ENCODE measurements around the gene NAIF1. TPM values are rescaled to one million over a fixed set of nuclear protein-coding genes. Genes with fewer than 3 reads are reported as not detected.
A peak's percentile ranks its signal among the peaks of the same experiment; 100 is the strongest.

Gene NAIF1
- total and polyA plus RNA-seq, 10 of the 15 experiments (the other 5 are each of a cell fraction or from before 2014, with no cell fraction given) = 2.4 to 14.2 (median 7.1) TPM

GRCh38 chr9:128094166-128094949, 27.2 kb upstream of the NAIF1 start (continued):
- TF ChIP-seq REST (IDR thresholded peaks at IDR 0.05; ENCODE audit: low read depth, low read length) (no peak), SRF (IDR thresholded peaks at IDR 0.05; ENCODE audit: low read depth in 2 of 2, low read length in 2 of 2) (no peak), TAF1 (IDR thresholded peaks at IDR 0.05; ENCODE audit: borderline replicate concordance, low read depth, low read length) (no peak), BRCA1 (IDR thresholded peaks at IDR 0.05; ENCODE audit: low read depth, low read length) (no peak), CBX5 (IDR thresholded peaks at IDR 0.05; ENCODE audit: low read depth) (no peak), ZNF274 (IDR thresholded peaks at IDR 0.05; ENCODE audit: insufficient read depth, insufficient read length) (no peak), STAT3 (IDR thresholded peaks at IDR 0.05; ENCODE audit: low read depth, low read length) (no peak), MXI1 (IDR thresholded peaks at IDR 0.05; ENCODE audit: low read depth, low read length) (peak; percentile 61), CHD1 (IDR thresholded peaks at IDR 0.05; ENCODE audit: low read depth, low read length) (no peak), CTCF (IDR thresholded peaks at IDR 0.05 in 2 of 3, conservative IDR thresholded peaks at IDR 0.05 in 1 of 3; ENCODE audit: control insufficient read depth in 2 of 3, extremely low read depth in 1 of 3, insufficient read depth in 1 of 3, low read depth in 3 of 3, low read length in 3 of 3) (no peak), DPF2 (IDR thresholded peaks at IDR 0.05) (no peak), MYB (IDR thresholded peaks at IDR 0.05; ENCODE audit: borderline replicate concordance, low read depth, low read length) (no peak), MYC (IDR thresholded peaks at IDR 0.05; ENCODE audit: insufficient read depth, insufficient read length, insufficient replicate concordance, low read length, severe bottlenecking) (no peak), GATAD2B (conservative IDR thresholded peaks at IDR 0.05; ENCODE audit: low read depth) (no peak), EED (IDR thresholded peaks at IDR 0.05; ENCODE audit: low read depth) (no peak), PAX8 (IDR thresholded peaks at IDR 0.05) (no peak), ATF2 (IDR thresholded peaks at IDR 0.05; ENCODE audit: low read length) (no peak), SMAD5 (IDR thresholded peaks at IDR 0.05; ENCODE audit: low read depth) (no peak), CHD2 (IDR thresholded peaks at IDR 0.05; ENCODE audit: borderline replicate concordance, low read depth, low read length) (no peak), PBX3 (IDR thresholded peaks at IDR 0.05; ENCODE audit: insufficient replicate concordance, low read depth, low read length) (peak; percentile 22)
